ENCODE data around the gene UBR1. TPM values are rescaled to one million over a fixed set of nuclear protein-coding genes. Genes with fewer than 3 reads are reported as not detected.
"Not testable (repeated sequence)": the region's sequence is repeated elsewhere in the genome, so short reads cannot be mapped to it uniquely, and the experiment has no call there.

The UBR1 gene
- total and polyA plus RNA-seq, 10 of the 15 experiments (the other 5 are each of a cell fraction or from before 2014, with no cell fraction given), result 4.5 to 27.5 (median 16.7) TPM

GRCh38 chr15:43041085-43041484, 64.8 kb downstream of the UBR1 start:
- FAIRE-seq; H3K4me2 ChIP-seq (ENCODE audit: control insufficient read depth, insufficient read depth); H3K27ac ChIP-seq (ENCODE audit: control insufficient read depth, insufficient read depth); H3K4me1 ChIP-seq (ENCODE audit: control insufficient read depth, insufficient read depth, low read length); POLR2A ChIA-PET; BruUV-seq (replicated peaks); RAD21 ChIA-PET (ENCODE audit: unreplicated experiment); H3K36me3 ChIP-seq (ENCODE audit: control insufficient read depth in 2 of 2, insufficient read depth in 2 of 2, low read length in 1 of 2); intact Hi-C loops (cut with micrococcal nuclease; ENCODE audit: unreplicated experiment); DNase-seq (ENCODE audit: low read depth, low spot score); SMC1A ChIA-PET (ENCODE audit: uncharacterized antibody, unreplicated experiment); H4K20me1 ChIP-seq (ENCODE audit: control insufficient read depth, insufficient read depth); H3K27me3 ChIP-seq (replicated peaks in 1 of 2; ENCODE audit: control insufficient read depth in 2 of 2, insufficient read depth in 2 of 2, low read length in 1 of 2); H3K4me3 ChIP-seq; H2AFZ ChIP-seq (ENCODE audit: control insufficient read depth, low read depth, low read length); CTCF ChIA-PET; H3K79me2 ChIP-seq (ENCODE audit: control insufficient read depth, insufficient read depth, low read length); H3K9me3 ChIP-seq (replicated peaks; ENCODE audit: control insufficient read depth, insufficient read depth, low read length); H3K9ac ChIP-seq (ENCODE audit: control insufficient read depth, insufficient read depth, low read length); in situ Hi-C loops (cut with MboI); ATAC-seq: not testable (repeated sequence)
- 100% methylated on average over 3 of the region's 3 CpGs for WGBS (ENCODE audit: insufficient coverage, insufficient replicate concordance, low lambda C conversion rate, missing lambda C conversion rate)

GRCh38 chr15:43035240-43035639, 70.6 kb downstream of the UBR1 start:
- BruUV-seq (replicated peaks); CTCF ChIA-PET; H2AFZ ChIP-seq (ENCODE audit: control insufficient read depth, low read depth, low read length); DNase-seq (ENCODE audit: low read depth, low spot score); H3K4me3 ChIP-seq; ATAC-seq; H4K20me1 ChIP-seq (ENCODE audit: control insufficient read depth, insufficient read depth); H3K9me3 ChIP-seq (replicated peaks; ENCODE audit: control insufficient read depth, insufficient read depth, low read length); H3K36me3 ChIP-seq (ENCODE audit: control insufficient read depth in 2 of 2, insufficient read depth in 2 of 2, low read length in 1 of 2); FAIRE-seq; H3K4me1 ChIP-seq (ENCODE audit: control insufficient read depth, insufficient read depth, low read length); H3K27me3 ChIP-seq (replicated peaks in 1 of 2; ENCODE audit: control insufficient read depth in 2 of 2, insufficient read depth in 2 of 2, low read length in 1 of 2); H3K79me2 ChIP-seq (ENCODE audit: control insufficient read depth, insufficient read depth, low read length); H3K4me2 ChIP-seq (ENCODE audit: control insufficient read depth, insufficient read depth); H3K27ac ChIP-seq (ENCODE audit: control insufficient read depth, insufficient read depth); H3K9ac ChIP-seq (ENCODE audit: control insufficient read depth, insufficient read depth, low read length); in situ Hi-C loops (cut with MboI); intact Hi-C loops (cut with micrococcal nuclease; ENCODE audit: unreplicated experiment): not testable (repeated sequence)
- RAD21 ChIA-PET (ENCODE audit: unreplicated experiment), result interaction anchor here (0.7 kb wide), 1 partner anchor 70 kb away, joined by 3 read pairs; no protein-coding TSS in a partner anchor
- WGBS (ENCODE audit: insufficient coverage, insufficient replicate concordance, low lambda C conversion rate, missing lambda C conversion rate), result no CpG with 5 or more reads among the region's 1 CpG
- POLR2A ChIA-PET, result interaction anchor here (0.6 kb wide), 1 partner anchor 49 kb away, joined by 5 read pairs; no protein-coding TSS in a partner anchor
- SMC1A ChIA-PET (ENCODE audit: uncharacterized antibody, unreplicated experiment), result interaction anchor here (0.6 kb wide), 1 partner anchor 618 kb away, joined by 3 read pairs; no protein-coding TSS in a partner anchor

GRCh38 chr15:43029476-43029875, 76.4 kb downstream of the UBR1 start:
- no peak for ATAC-seq
- in situ Hi-C loops (cut with MboI), result no loop called here
- intact Hi-C loops (cut with micrococcal nuclease; ENCODE audit: unreplicated experiment), result no loop called here
- Histone ChIP-seq H3K9ac (ENCODE audit: control insufficient read depth, insufficient read depth, low read length) (no peak overlapping the region), H3K9me3 (replicated peaks; ENCODE audit: control insufficient read depth, insufficient read depth, low read length) (no peaks in the 10 kb centered on the region), H3K79me2 (ENCODE audit: control insufficient read depth, insufficient read depth, low read length) (no peaks in the 10 kb centered on the region), H3K4me3 (no peak overlapping the region), H3K4me2 (ENCODE audit: control insufficient read depth, insufficient read depth) (no peak overlapping the region), H2AFZ (ENCODE audit: control insufficient read depth, low read depth, low read length) (no peak overlapping the region), H3K36me3 (ENCODE audit: control insufficient read depth in 2 of 2, insufficient read depth in 2 of 2, low read length in 1 of 2) (peaks cover 0 to 9% of the 10 kb centered on the region in 2 experiments; a peak in 3 of 4 replicates), H3K27ac (ENCODE audit: control insufficient read depth, insufficient read depth) (no peak overlapping the region), H4K20me1 (ENCODE audit: control insufficient read depth, insufficient read depth) (no peaks in the 10 kb centered on the region), H3K27me3 (replicated peaks in 1 of 2; ENCODE audit: control insufficient read depth in 2 of 2, insufficient read depth in 2 of 2, low read length in 1 of 2) (no peaks in the 10 kb centered on the region), H3K4me1 (ENCODE audit: control insufficient read depth, insufficient read depth, low read length) (peaks cover 4% of the 10 kb centered on the region; the same call in 1 of the 2 replicates)
- CTCF ChIA-PET, result no interaction called here
- SMC1A ChIA-PET (ENCODE audit: uncharacterized antibody, unreplicated experiment), result no interaction called here
- FAIRE-seq, result no peak
- no TSS peak for BruUV-seq (replicated peaks)
- POLR2A ChIA-PET, result no interaction called here
- DNase-seq (ENCODE audit: low read depth, low spot score), result no peak
- RAD21 ChIA-PET (ENCODE audit: unreplicated experiment), result no interaction called here
- TF ChIP-seq GATAD2B (conservative IDR thresholded peaks at IDR 0.05; ENCODE audit: low read depth), result no peak
- no peak for TF ChIP-seq BCL11A (IDR thresholded peaks at IDR 0.05; ENCODE audit: low read depth, low read length)
- TF ChIP-seq MTA2 (IDR thresholded peaks at IDR 0.05; ENCODE audit: low read depth), result no peak
- TF ChIP-seq ZNF687 (IDR thresholded peaks at IDR 0.05), result no peak
- TF ChIP-seq YBX1 (IDR thresholded peaks at IDR 0.05), result no peak
- no peak for TF ChIP-seq SUPT20H (IDR thresholded peaks at IDR 0.05; ENCODE audit: borderline replicate concordance, control insufficient read depth, low read depth, low read length)
- TF ChIP-seq SP1 (IDR thresholded peaks at IDR 0.05; ENCODE audit: low read depth, low read length), result no peak
- no peak for TF ChIP-seq CHD1 (IDR thresholded peaks at IDR 0.05; ENCODE audit: low read depth, low read length)

Data from GM12878 (cell line).